Activated gamma-delta T cell treated with anti-CD3 and anti-CD28 coated beads, Interleukin-2, amount 50 U/mL, for 16 hours (primary cell): ENCODE measurements around the gene CCDC3.
"Not testable (repeated sequence)": the region's sequence is repeated elsewhere in the genome, so short reads cannot be mapped to it uniquely, and the experiment has no call there.

Source experiments
- DNase-seq: peaks from one replicate; pipeline ENCODE4 v3.0.0-alpha.2; 2020; ENCODE audit warnings: low read depth

The CCDC3 gene

GRCh38 chr10:12999849-13000248 is 1.7 kb downstream of the CCDC3 start:
- DNase-seq = no peak

- DNase-seq = no peak
Observed at GRCh38 chr10:12995425-12995861, 6.1 kb downstream of the CCDC3 start.

- no peak for DNase-seq
Observed at GRCh38 chr10:12993595-12993994, 7.9 kb downstream of the CCDC3 start.

GRCh38 chr10:12985347-12985746 is 16.2 kb downstream of the CCDC3 start:
- no peak for DNase-seq

- no peak for DNase-seq
Observed at GRCh38 chr10:12984165-12984747, 17.3 kb downstream of the CCDC3 start.

GRCh38 chr10:12983568-12983967 is 17.9 kb downstream of the CCDC3 start:
- DNase-seq = not testable (repeated sequence)

- DNase-seq = no peak
Observed at GRCh38 chr10:12981570-12981969, 19.9 kb downstream of the CCDC3 start.

DNA sequence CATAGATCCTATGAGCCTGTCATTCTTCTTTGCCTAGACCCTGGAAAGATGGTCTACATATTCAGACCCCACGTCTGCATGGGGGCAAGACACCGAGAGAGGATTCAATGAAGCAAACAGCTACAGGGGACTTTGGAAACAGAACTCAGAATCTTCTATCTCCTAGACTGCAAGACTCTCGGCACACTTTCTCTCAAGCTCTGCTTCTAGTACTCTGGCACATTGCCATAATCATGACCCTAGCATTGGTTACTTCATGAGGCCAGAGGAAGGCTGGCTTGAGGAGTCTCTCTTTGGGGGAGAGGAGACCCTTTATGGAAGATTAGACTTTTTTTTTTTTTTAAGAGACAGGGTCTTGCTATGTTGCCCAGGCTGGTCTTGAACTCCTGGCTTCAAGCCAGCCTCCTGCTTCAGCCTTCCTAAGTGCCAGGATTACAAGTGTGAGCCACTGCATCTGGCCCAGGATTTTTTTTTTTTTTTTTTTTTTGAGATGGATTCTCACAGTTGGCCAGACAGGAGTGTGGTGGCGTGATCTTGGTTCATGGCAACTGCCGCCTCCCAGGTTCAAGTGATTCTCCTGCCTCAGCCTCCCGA is 20.7 kb downstream of the CCDC3 start:
- no peak for DNase-seq

GRCh38 chr10:12980102-12980661 is 21.3 kb downstream of the CCDC3 start:
- no peak for DNase-seq

- DNase-seq = no peak
Observed at GRCh38 chr10:12978891-12979290, 22.6 kb downstream of the CCDC3 start.

- DNase-seq = no peak
Observed at GRCh38 chr10:12975906-12976305, 25.6 kb downstream of the CCDC3 start.

DNA sequence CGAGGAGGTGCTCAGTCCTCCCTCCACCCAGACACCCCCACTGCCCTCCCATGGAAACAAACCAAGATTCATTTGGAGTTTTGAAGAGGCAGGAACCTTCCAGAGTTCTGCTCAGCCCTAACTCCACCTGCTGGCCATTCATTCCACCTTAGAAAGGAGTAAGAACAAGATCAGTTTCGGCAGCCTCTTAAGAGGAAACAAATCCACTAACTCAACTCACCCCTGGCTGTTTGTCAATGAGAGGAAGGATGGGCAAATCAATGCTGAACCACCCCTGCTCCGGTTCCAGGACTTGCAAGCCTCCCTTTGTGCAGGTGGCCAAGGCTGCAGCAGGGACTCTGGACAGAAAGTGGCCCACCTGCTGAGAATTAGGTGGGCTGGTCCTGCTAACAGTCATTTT is 26.2 kb downstream of the CCDC3 start:
- DNase-seq = no peak

DNA sequence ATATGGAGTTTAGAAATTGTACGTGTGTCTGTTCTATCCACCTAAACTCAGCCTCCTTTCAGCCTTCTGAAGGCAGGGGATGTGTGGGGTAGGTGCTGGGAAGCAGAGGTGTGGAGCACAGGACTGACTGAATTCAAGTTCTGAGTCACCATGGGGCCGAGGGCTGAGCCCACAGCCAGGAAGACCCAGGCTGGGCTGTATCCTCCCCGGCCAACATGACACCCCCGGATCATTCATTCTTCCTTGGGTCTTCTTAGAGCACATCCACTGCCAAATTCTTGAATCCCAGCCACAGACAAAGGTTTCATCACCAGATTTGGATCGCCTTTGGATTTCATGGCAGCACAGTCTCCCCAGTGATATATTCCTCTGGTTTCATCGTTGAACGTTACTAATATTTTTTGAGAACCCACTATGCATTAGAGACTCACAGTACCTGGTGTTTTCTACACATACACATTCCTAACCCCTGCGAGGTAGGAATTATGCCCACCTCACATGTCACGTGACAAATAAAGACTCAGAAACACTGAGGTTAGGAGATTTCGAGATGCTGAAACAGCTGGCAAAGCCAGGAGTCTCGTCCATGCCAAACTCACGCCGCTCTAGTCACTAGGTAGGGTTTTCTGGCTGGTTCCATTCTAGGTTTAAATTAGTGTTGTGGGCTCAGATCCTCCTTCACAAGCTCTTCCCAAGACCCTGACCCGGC is 26.9 kb downstream of the CCDC3 start:
- no peak for DNase-seq

DNA sequence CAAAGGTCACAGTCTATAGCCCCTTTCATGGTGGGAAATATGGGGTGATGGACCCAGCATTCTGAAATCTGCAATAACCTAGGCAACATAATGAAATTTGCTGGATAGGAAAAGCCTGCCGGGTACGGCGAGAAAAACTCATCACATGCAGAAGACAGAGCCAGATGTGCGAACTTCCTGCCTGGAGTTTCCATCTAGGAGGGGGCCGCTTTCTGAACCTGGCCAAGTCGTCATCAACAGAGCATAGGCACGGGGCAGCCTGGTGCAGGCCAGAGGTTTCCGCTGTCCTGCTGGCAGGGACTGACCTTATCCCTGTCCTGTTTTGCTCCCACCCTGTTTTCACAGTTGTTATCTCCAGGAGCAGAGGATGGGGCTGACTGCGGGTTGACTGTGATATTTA is 27.4 kb downstream of the CCDC3 start:
- DNase-seq = no peak

DNA sequence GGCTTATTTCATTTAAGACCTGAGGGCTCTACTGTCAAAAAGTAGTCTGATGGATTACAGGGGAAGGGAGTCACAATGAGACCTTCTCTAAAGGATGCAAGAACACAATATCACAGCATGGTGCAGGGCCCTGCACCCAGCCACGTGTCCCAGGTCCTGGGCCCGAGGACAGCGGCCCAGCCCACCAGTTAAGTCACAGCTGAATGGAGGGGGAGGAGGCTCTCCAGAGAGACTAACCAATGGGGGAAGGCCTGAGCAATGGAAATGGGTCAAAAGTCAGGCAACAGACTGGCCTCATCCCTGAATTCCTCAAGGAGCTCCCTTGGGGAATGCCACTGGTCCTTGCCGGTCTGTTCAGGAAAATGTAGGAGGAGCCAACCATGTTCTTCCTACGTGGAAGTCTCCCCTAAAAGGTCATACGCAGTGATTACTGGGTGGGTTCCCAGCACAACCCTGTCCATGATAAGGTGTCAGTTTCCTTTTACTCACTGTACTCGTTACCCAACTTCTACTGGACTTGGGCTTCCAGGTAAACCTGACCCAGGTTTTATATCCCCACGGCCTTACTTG is 28.3 kb downstream of the CCDC3 start:
- no peak for DNase-seq

- DNase-seq = no peak
Observed at GRCh38 chr10:12972146-12972545, 29.4 kb downstream of the CCDC3 start.

- DNase-seq = no peak
Observed at GRCh38 chr10:12971001-12971788, 30.3 kb downstream of the CCDC3 start.

- no peak for DNase-seq
Observed at GRCh38 chr10:12969951-12970350, 31.6 kb downstream of the CCDC3 start.

DNA sequence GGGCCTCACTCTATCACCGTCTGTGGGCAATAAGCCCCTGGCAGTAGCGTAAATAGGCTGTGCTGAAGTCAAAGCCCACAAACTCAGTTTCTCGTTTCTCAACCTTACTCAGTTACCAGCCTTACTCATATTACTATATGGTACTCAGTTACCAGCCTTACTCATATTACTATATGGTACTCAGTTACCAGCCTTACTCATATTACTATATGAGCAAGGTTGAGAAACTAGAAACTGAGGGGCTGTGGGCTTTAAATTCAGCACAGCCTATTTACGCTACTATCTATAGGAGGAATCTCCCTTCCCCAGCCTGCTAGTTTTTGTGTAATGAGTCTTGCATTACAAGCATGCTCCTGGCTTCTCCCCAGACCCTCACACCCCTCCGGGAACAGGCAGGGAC is 35.4 kb downstream of the CCDC3 start:
- no peak for DNase-seq

- DNase-seq = no peak
Observed at GRCh38 chr10:12965571-12965970, 35.9 kb downstream of the CCDC3 start.

- no peak for DNase-seq
Observed at GRCh38 chr10:12962556-12962955, 39.0 kb downstream of the CCDC3 start.
